Measurements from ENCODE around the gene ZFAND5.

ZFAND5 gene

GRCh38 chr9:72322678-72323077 lies 42.3 kb downstream of the ZFAND5 start:
- DNase-seq (ENCODE audit: low spot score) = no peak

DNA sequence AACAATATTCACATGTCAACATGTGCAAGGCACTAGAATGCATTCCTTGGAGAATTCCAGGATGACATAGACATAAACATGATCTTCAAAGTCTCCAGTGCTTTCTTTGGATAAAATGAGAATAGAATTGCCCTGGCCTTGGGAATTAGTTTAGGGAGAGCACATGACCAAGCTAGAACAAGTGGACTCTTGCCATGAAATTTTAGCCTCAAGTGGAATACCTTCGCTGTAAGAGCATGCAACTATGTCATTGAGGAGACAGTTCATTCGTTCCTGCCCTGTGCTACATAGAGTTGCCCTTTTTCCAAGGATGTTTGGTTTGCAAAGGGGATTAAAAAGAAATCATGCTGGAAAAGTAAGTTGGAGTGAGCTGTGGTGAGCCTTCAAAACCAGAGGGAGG lies 42.7 kb downstream of the ZFAND5 start:
- DNase-seq (ENCODE audit: low spot score) = no peak

DNA sequence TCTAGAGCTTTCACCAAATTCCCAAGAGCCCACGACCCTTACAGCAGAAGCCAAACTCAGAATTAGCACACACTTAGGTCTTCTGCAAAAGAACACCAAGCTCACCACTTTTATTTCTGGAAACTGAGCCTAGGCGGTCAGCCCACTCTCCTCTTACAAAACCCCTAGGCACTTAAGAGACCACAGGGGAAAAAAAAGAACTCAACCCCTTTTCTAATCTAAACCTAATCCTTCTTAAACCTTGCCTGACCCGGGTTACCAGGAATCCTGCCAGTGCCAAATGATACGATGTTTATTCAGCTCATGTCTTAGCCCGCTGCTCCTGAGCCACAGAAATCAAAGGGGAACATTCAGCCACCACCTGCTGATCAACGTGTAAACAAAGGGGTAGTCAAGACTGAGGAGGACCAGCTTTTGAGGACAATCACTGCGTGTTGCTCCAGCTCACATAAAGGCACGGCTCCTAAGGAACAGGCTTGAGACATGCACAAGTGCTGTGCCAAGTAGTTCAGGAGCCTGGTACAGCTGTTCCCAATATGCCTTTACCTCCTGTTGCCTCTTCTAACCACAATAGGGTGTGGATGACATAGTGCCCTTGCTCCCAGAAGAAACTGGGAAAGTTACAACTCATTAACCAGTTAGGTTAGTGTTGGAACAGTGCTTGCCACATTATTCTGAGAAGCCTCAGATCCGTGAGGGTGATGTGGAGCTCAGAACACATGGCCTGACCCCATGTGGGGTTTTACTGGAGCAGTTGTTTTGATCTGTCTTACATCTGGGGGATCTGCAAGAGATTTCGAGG lies 49.3 kb downstream of the ZFAND5 start:
- DNase-seq (ENCODE audit: low spot score) = peak; percentile 20

DNA sequence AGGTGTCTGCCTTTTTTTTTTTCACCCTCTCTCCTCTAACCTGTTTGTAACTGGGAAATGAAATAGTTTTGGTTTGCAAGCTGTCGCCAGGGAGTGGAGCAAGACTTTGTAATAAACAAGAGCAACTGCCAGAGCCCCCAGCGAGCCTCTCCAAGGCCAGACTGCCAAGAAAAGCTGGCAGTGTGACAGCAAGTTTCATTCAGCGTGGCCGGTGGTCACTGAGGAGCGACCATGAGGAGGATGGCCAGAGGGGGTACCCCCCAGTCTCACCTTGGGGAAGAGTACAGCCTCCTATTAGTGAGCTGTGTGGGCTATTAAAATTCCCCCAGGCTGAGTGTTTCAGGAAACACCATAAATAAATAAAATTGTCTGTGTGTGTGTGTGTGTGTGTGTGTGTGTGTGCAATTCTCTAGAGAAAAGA lies 49.9 kb downstream of the ZFAND5 start:
- DNase-seq (ENCODE audit: low spot score) = peak; percentile 55

DNA sequence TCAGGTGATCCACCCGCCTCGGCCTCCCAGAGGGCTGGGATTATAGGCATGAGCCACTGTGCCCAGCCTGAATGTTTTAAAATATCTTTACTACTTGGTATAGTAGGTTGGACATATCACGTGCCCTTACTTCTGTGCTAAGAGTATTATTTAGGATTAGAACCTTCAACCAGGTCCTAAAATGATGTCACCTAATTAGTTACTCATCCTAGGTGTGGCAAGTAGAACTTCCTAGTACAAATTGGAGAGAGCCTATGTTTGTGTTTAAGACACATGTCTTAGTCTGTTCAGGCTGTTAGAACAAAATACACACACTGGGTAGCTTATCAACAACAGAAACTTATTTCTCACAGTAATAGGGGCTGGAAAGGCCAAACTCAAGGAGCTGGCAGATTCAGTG lies 51.5 kb downstream of the ZFAND5 start:
- DNase-seq (ENCODE audit: low spot score) = no peak

DNA sequence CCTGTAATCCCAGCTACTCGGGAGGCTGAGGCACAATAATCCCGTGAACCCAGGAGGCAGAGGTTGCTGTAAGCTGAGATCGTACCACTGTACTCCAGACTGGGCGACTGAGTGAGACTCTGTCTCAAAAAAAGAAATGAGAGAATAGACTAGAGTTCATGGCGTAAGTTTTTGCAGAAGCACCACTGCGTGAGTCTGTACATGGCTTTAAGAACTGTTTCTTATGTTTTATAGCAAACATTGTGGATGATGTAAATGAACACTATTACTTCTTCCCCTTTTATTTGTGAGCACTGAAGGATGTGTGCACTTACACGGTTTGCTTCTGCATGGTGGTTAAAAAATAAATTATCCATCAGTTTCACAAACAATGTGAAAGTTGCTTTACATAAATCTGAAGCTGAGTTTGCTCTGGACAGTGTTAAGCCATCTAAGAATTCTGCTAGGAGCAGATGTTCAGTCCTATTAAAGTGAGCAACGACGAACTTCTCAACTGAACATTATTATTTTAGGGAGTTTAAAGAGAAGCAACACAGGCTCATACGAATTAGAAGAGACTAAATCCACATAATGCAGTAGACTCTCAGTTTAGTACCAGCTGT lies 52.5 kb downstream of the ZFAND5 start:
- DNase-seq (ENCODE audit: low spot score) = no peak

DNA sequence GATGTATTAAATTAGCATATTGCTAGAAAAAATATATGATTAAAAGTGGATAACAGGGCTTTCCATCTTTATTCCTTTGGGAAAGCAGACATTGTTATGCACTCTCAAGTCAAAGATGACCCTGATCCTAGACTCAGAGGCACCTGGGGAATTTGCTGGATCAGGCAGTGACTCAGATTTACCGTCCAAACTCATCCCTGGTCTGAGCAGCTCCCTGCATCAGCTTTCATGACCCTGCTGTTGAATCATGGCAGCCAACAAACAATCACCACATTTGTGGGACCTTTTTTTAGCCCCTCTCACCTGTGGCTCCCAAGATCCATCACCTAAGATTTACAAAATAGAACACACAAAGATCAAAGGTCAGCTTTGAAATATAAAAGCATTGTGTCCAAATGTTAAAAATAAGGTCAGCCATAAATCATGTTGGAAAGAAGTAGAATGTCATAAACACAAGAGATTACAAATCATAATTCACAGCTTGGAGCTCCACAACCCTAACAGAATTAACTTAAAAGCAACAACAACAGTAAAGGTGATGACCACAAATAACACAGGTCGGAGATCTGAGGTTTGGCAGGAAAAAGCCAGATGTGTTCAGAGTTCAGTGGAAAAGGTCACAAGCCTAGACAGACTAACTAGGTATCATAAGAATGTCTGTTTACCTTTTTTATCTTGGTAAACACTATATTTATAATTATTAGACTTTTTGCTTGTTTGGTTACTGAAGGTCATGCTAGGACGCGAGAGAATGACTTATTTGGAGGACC lies 55.5 kb downstream of the ZFAND5 start:
- no peak for DNase-seq (ENCODE audit: low spot score)

DNA sequence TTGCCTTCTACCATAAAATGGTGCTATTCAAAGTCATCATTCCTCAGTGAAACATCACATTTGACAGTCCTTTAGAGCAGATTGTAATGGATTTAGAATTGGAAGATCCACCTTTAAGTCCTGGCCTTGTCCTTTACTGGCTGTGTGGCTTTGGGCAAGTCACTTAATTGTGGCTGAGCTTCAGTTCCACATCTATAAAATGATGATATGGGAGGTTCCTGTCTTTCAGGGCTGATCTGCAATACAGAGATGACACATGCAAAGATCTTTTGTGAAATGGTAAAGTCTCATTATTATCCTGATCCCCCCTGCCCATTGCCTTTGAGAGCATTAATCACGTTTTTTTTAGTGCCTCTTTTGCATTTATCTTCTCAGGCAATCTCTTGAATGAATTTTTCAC lies 58.2 kb downstream of the ZFAND5 start:
- no peak for DNase-seq (ENCODE audit: low spot score)

GRCh38 chr9:72305707-72306106 lies 59.3 kb downstream of the ZFAND5 start:
- DNase-seq (ENCODE audit: low spot score) = no peak

GRCh38 chr9:72305102-72305546 lies 59.9 kb downstream of the ZFAND5 start:
- peak; percentile 52 for DNase-seq (ENCODE audit: low spot score)

- no peak for DNase-seq (ENCODE audit: low spot score)
Observed at GRCh38 chr9:72304538-72304937, 60.5 kb downstream of the ZFAND5 start.
